IMR-90 (cell line): ENCODE measurements around the gene TMEM263. TPM values are rescaled to one million over a fixed set of nuclear protein-coding genes. Genes with fewer than 3 reads are reported as not detected.

ENCODE experiments used
- ATAC-seq: fragments of 200-7000 bp; cut with Tn5 transposase; 2 replicates; pipeline ENCODE4 v1.9.1; 2020; ENCODE audit warnings: low read depth, mild to moderate bottlenecking, moderate library complexity
- BruUV-seq: library from RNA; stranded (reverse); fragments of 400-500 nt; replicated peaks from 2 replicates; lab custom pipeline; 2021; lab: Mats Ljungman, UMichigan
- CTCF ChIA-PET: fragments of 300-600 bp; formaldehyde crosslinking; extraction: SDS; loops from one replicate; lab custom pipeline; 2021; ENCODE audit warnings: antibody characterized with exemption; lab: Yijun Ruan, JAX
- POLR2A ChIA-PET: fragments of 300-600 bp; sonication (Branson Sonifier 250); formaldehyde crosslinking; loops from one replicate; lab custom pipeline; 2022; ENCODE audit warnings: antibody characterized with exemption; ENCODE audit not compliant: unreplicated experiment; lab: Charles Lee
- DNase-seq: peaks from one replicate; pipeline ENCODE4 v3.0.0; 2013
- H2AFZ ChIP-seq: replicated peaks from 2 replicates; pipeline ENCODE3; 2013; ENCODE audit warnings: low read length, mild to moderate bottlenecking; ENCODE audit not compliant: poor library complexity
- H2AK5ac ChIP-seq: 2 replicates; pipeline ENCODE4 v1.6.1; 2013; ENCODE audit warnings: low read depth, low read length, inconsistent platforms
- H2AK9ac ChIP-seq: replicated peaks from 2 replicates; pipeline ENCODE3; 2013; ENCODE audit warnings: mild to moderate bottlenecking, low read depth, low read length, moderate library complexity; ENCODE audit not compliant: poor library complexity
- H2BK120ac ChIP-seq: 2 replicates; pipeline ENCODE4 v1.6.1; 2013; ENCODE audit warnings: low read depth, low read length, inconsistent platforms
- H2BK15ac ChIP-seq: 3 replicates; pipeline ENCODE4 v1.6.1; 2013; ENCODE audit warnings: low read depth, low read length, inconsistent platforms
- H2BK20ac ChIP-seq: 2 replicates; pipeline ENCODE4 v1.6.1; 2013; ENCODE audit warnings: low read depth, mild to moderate bottlenecking, inconsistent platforms, low read length, moderate library complexity
- H2BK5ac ChIP-seq: 2 replicates; pipeline ENCODE4 v1.6.1; 2013; ENCODE audit warnings: mild to moderate bottlenecking, low read depth, low read length, inconsistent platforms; ENCODE audit not compliant: poor library complexity, severe bottlenecking
- H3K14ac ChIP-seq: replicated peaks from 2 replicates; pipeline ENCODE4 v1.6.1; 2013; ENCODE audit warnings: low read depth, low read length, inconsistent platforms
- H3K18ac ChIP-seq: 2 replicates; pipeline ENCODE4 v1.6.1; 2013; ENCODE audit warnings: low read depth, low read length, control low read depth
- H3K23ac ChIP-seq: 2 replicates; pipeline ENCODE4 v1.6.1; 2013; ENCODE audit warnings: low read depth, low read length, inconsistent platforms
- H3K27ac ChIP-seq: 2 replicates; pipeline ENCODE4 v1.5.1; 2013; ENCODE audit warnings: mild to moderate bottlenecking, control low read depth, low read length; ENCODE audit not compliant: insufficient read depth
- H3K27me3 ChIP-seq: 2 replicates; pipeline ENCODE4 v1.6.1; 2013; ENCODE audit warnings: low read length; ENCODE audit not compliant: control insufficient read depth, insufficient read depth
- H3K36me3 ChIP-seq: 2 replicates; pipeline ENCODE4 v1.6.1; 2013; ENCODE audit warnings: low read length, mixed read lengths; ENCODE audit not compliant: control insufficient read depth, insufficient read depth
- H3K4ac ChIP-seq: 2 replicates; pipeline ENCODE4 v1.6.1; 2013; ENCODE audit warnings: low read depth, low read length, inconsistent platforms
- H3K4me1 ChIP-seq: 2 replicates; pipeline ENCODE4 v1.6.1; 2013; ENCODE audit warnings: low read length, mixed read lengths; ENCODE audit not compliant: control insufficient read depth, insufficient read depth
- H3K4me2 ChIP-seq: 2 replicates; pipeline ENCODE4 v1.6.1; 2013; ENCODE audit warnings: low read depth, mild to moderate bottlenecking, control low read depth, low read length, moderate library complexity
- H3K4me3 ChIP-seq: 2 replicates; pipeline ENCODE4 v1.5.1; 2013; ENCODE audit warnings: low read depth, mild to moderate bottlenecking, control low read depth, low read length, moderate library complexity; ENCODE audit not compliant: insufficient read depth
- H3K56ac ChIP-seq: 2 replicates; pipeline ENCODE4 v1.6.1; 2013; ENCODE audit warnings: low read length, inconsistent platforms; ENCODE audit not compliant: insufficient read depth; ENCODE audit errors: extremely low read depth
- H3K79me1 ChIP-seq, 2 experiments: 2 replicates each; pipeline ENCODE4 v1.6.1; 2013; ENCODE audit warnings: low read length in 2 of 2, inconsistent platforms in 1 of 2, low read depth in 1 of 2
- H3K9ac ChIP-seq: 2 replicates; pipeline ENCODE4 v1.6.1; 2013; ENCODE audit warnings: low read depth, low read length, control low read depth
- H3K9me1 ChIP-seq: 2 replicates; pipeline ENCODE4 v1.6.1; 2013; ENCODE audit warnings: low read length, inconsistent platforms; ENCODE audit not compliant: insufficient read depth
- H3K9me3 ChIP-seq: 2 replicates; pipeline ENCODE4 v1.6.1; 2013; ENCODE audit warnings: low read length; ENCODE audit not compliant: control insufficient read depth, insufficient read depth
- H4K20me1 ChIP-seq: 2 replicates; pipeline ENCODE4 v1.6.1; 2013; ENCODE audit warnings: low read length, inconsistent platforms; ENCODE audit not compliant: insufficient read depth
- H4K5ac ChIP-seq: 2 replicates; pipeline ENCODE4 v1.6.1; 2013; ENCODE audit warnings: mild to moderate bottlenecking, low read depth, low read length, control low read depth
- H4K8ac ChIP-seq, 2 experiments: 2 replicates each; pipeline ENCODE4 v1.6.1; 2013; ENCODE audit warnings: low read depth in 2 of 2, low read length in 2 of 2, control low read depth in 1 of 2, inconsistent platforms in 1 of 2
- H4K91ac ChIP-seq: 2 replicates; pipeline ENCODE4 v1.6.1; 2013; ENCODE audit warnings: low read depth, low read length, inconsistent platforms; ENCODE audit not compliant: insufficient read depth
- CTCF ChIP-seq: conservative IDR thresholded peaks from 2 replicates; pipeline ENCODE4 v1.5.1; 2012; ENCODE audit warnings: mild to moderate bottlenecking, low read depth, low read length, improper control_type of control experiment
- ELK1 ChIP-seq: fragments of 150-350 bp; IDR thresholded peaks from 2 replicates; pipeline ENCODE4 v1.6.1; 2016; ENCODE audit warnings: low read depth, mild to moderate bottlenecking, low read length, moderate library complexity, borderline replicate concordance
- POLR2A ChIP-seq: IDR thresholded peaks from 2 replicates; pipeline ENCODE4 v1.6.1; 2012; ENCODE audit warnings: mild to moderate bottlenecking, low read depth, low read length
- RFX5 ChIP-seq: IDR thresholded peaks from 2 replicates; pipeline ENCODE4 v1.8.0; 2012; ENCODE audit warnings: low read depth, mild to moderate bottlenecking, low read length, moderate library complexity
- USF2 ChIP-seq: fragments of 150-350 bp; IDR thresholded peaks from 2 replicates; pipeline ENCODE4 v1.6.1; 2017; ENCODE audit warnings: mild to moderate bottlenecking, antibody characterized with exemption, low read length, low read depth
- WGBS, 2 experiments: methylation state at CpG; one replicate each; pipeline versions ENCODE4 v1.1.5 to v1.1.7; 2013; ENCODE audit warnings: missing lambda C conversion rate in 2 of 2; ENCODE audit not compliant: insufficient read length in 1 of 2; ENCODE audit errors: extremely low coverage in 2 of 2; 5-methylcytosine and 5-hydroxymethylcytosine counted together
- dilution Hi-C: fragments of 300-500 bp; cut with HindIII; formaldehyde crosslinking; loops from one replicate; pipeline ENCODE4 v1.14.3; 2018; ENCODE audit warnings: low sequenced_read_pairs; ENCODE audit not compliant: unreplicated experiment
- in situ Hi-C: fragments of 300-500 bp; cut with MboI; formaldehyde crosslinking; loops from 3 replicates; pipeline ENCODE4 v1.14.3; 2019; ENCODE audit warnings: low sequenced_read_pairs, inconsistent platforms, mixed read lengths
- intact Hi-C: fragments of 100-400 bp; cut with micrococcal nuclease; formaldehyde crosslinking; loops from 2 replicates; pipeline ENCODE4 v1.10.0; 2022
- polyA plus RNA-seq, 3 experiments: library from polyadenylated mRNA; depleted of rRNA; stranded (reverse); fragments of >200 nt; gene quantifications; 2 replicates each; pipeline ENCODE4 v1.2.3, GENCODE V29; 2012; ENCODE audit warnings: low replicate concordance in 1 of 3
- total RNA-seq: library from RNA; depleted of rRNA; stranded (reverse); fragments of >200 nt; gene quantifications from 2 replicates; pipeline ENCODE4 v1.2.3, GENCODE V29; 2012

Gene TMEM263
- total and polyA plus RNA-seq, 2 of the 4 experiments (the other 2 are of a cell fraction), result 47.9 to 99.7 TPM

- H3K27me3 ChIP-seq, result no peaks in the 10 kb centered on the region
- 85% methylated on average over 4 of the region's 7 CpGs; no CpG with 5 or more reads in 1 of the 2 experiments for WGBS, 2 experiments
- H3K4me2 ChIP-seq, result no peak overlapping the region
- no peak overlapping the region for H2BK15ac ChIP-seq
- no peak overlapping the region for H3K14ac ChIP-seq
- dilution Hi-C loops, result no loop called here
- no peak overlapping the region for H4K8ac ChIP-seq
- H3K36me3 ChIP-seq, result peaks cover 5% of the 10 kb centered on the region; the same call in 1 of the 2 replicates
- TF ChIP-seq ELK1 (no peak), USF2 (no peak), RFX5 (no peak), CTCF (no peak), POLR2A (0 out of 2 replicates have a peak, but pooled peaks have one; percentile 4)
- H3K23ac ChIP-seq, result no peak overlapping the region
- H3K27ac ChIP-seq, result no peak overlapping the region
- peaks cover 16% of the 10 kb centered on the region for H4K20me1 ChIP-seq
- no peak overlapping the region for H2AK5ac ChIP-seq
- intact Hi-C loops, result no loop called here
- H3K18ac ChIP-seq, result no peak overlapping the region
- peaks cover 9 to 38% of the 10 kb centered on the region in 2 experiments for H3K79me1 ChIP-seq
- no peak overlapping the region for H2BK20ac ChIP-seq
- POLR2A ChIA-PET, result interaction anchor here (0.8 kb wide), 1 partner anchor 129 kb away, joined by 3 read pairs; no protein-coding TSS in a partner anchor
- no peak overlapping the region for H2BK120ac ChIP-seq
- H4K91ac ChIP-seq, result no peak overlapping the region
- no peak for DNase-seq
- H3K4me3 ChIP-seq, result no peak overlapping the region
- CTCF ChIA-PET, result no interaction called here
- in situ Hi-C loops, result no loop called here
- no peak overlapping the region for H3K56ac ChIP-seq
- no peak overlapping the region for H4K5ac ChIP-seq
- H3K4me1 ChIP-seq, result peaks cover 5% of the 10 kb centered on the region
- H2AK9ac ChIP-seq, result no peak overlapping the region
- no peaks in the 10 kb centered on the region for H3K9me3 ChIP-seq
- no TSS peak for BruUV-seq
- H3K9ac ChIP-seq, result no peak overlapping the region
- no peak overlapping the region for H2BK5ac ChIP-seq
- no peak overlapping the region for H3K4ac ChIP-seq
- peaks cover 18% of the 10 kb centered on the region for H3K9me1 ChIP-seq
- H2AFZ ChIP-seq, result no peak overlapping the region
- no peak for ATAC-seq
These were observed 25.2 kb downstream of the TMEM263 start for GRCh38 chr12:106980944-106981343.
